Posterior vena cava (tissue), 2 donors: ENCODE results near the gene RBBP4. TPM values are rescaled to one million over a fixed set of nuclear protein-coding genes. Genes with fewer than 3 reads are reported as not detected.
"Not testable (repeated sequence)": the region's sequence is repeated elsewhere in the genome, so short reads cannot be mapped to it uniquely, and the experiment has no call there.

ENCODE experiments used
- DNase-seq: peaks from one replicate; pipeline ENCODE4 v3.0.0-alpha.2; 2020; ENCODE audit warnings: low spot score
- intact Hi-C, 2 donors: fragments of 100-400 bp; cut with DNase I; formaldehyde crosslinking; loops; one replicate each; pipeline versions ENCODE4 v1.14.1 to v1.14.2; 2022 to 2023
- long read RNA-seq, 2 donors: library from polyadenylated mRNA; unstranded; transcript quantifications; one replicate each; pipeline ENCODE4 v2.0.0, GENCODE V29; 2020 to 2021
- total RNA-seq, 2 donors: library from RNA; stranded (reverse); fragmentation: NEBNext Ultra II Directional; extraction: Animal tissue kit (Norgen Biotek cat#: 25700); gene quantifications; one replicate each; pipeline ENCODE4 v1.2.1, GENCODE V29; 2021
- donor health status: DM: yes; HTN: yes; CAD: no.
- donor health status: DM: yes; HTN: yes; CAD: no.

The RBBP4 gene
- total RNA-seq = 100 to 1,000 TPM in 1 of 2 donors, 10 to 100 TPM in 1; 85.7 to 108 TPM
- long read RNA-seq, donor 1, full-length matches to known transcripts = 34 of 45 reads
- long read RNA-seq, donor 1, partial matches to known transcripts = 3 of 45 reads
- long read RNA-seq, donor 1, other reads (novel, unspliced or antisense) = 8 of 45 reads
- long read RNA-seq, donor 2, full-length matches to known transcripts = 60 of 72 reads
- long read RNA-seq, donor 2, partial matches to known transcripts = 2 of 72 reads
- long read RNA-seq, donor 2, other reads (novel, unspliced or antisense) = 10 of 72 reads

GRCh38 chr1:32650752-32651460 is at the start of gene RBBP4:
TSS of gene RBBP4 (plus strand) at chr1:32651208. CDS start at chr1:32651307, 99 bp downstream.
- intact Hi-C loops = no loop called here
- DNase-seq = peak; percentile 99

GRCh38 chr1:32605711-32606424 is 45.1 kb upstream of the RBBP4 start:
- no peak for DNase-seq
- intact Hi-C loops = no loop called here

GRCh38 chr1:32606565-32607371 is 44.2 kb upstream of the RBBP4 start:
- DNase-seq = no peak
- intact Hi-C loops = no loop called here

GRCh38 chr1:32609180-32609579 is 41.8 kb upstream of the RBBP4 start:
- intact Hi-C loops = no loop called here
- DNase-seq = no peak

GRCh38 chr1:32611859-32612188 is 39.2 kb upstream of the RBBP4 start:
- DNase-seq = no peak
- intact Hi-C loops = loop anchor here in 1 of 2 donors (5.0 kb wide), 1 partner anchor 345 kb away; no protein-coding TSS in a partner anchor

GRCh38 chr1:32612189-32612881 is 38.7 kb upstream of the RBBP4 start:
- peak; percentile 94 for DNase-seq
- intact Hi-C loops = loop anchor here in 1 of 2 donors (5.0 kb wide), 1 partner anchor 345 kb away; no protein-coding TSS in a partner anchor

GRCh38 chr1:32613472-32613871 is 37.5 kb upstream of the RBBP4 start:
- no peak for DNase-seq
- intact Hi-C loops = loop anchor here in 1 of 2 donors (5.0 kb wide), 1 partner anchor 346 kb away; no protein-coding TSS in a partner anchor

GRCh38 chr1:32618673-32619221 is 32.3 kb upstream of the RBBP4 start:
- intact Hi-C loops = no loop called here
- no peak for DNase-seq

- DNase-seq = no peak
- intact Hi-C loops = no loop called here
These were observed 31.1 kb upstream of the RBBP4 start for GRCh38 chr1:32619701-32620485.

- no peak for DNase-seq
- intact Hi-C loops = no loop called here
These were observed 28.8 kb upstream of the RBBP4 start for GRCh38 chr1:32622205-32622604.

- intact Hi-C loops = no loop called here
- no peak for DNase-seq
These were observed 28.0 kb upstream of the RBBP4 start for GRCh38 chr1:32622806-32623681.

- no peak for DNase-seq
- intact Hi-C loops = no loop called here
These were observed 27.2 kb upstream of the RBBP4 start for GRCh38 chr1:32623775-32624174.

GRCh38 chr1:32626176-32626575 is 24.8 kb upstream of the RBBP4 start:
- DNase-seq = no peak
- intact Hi-C loops = no loop called here

GRCh38 chr1:32627596-32628162 is 23.3 kb upstream of the RBBP4 start:
- no peak for DNase-seq
- intact Hi-C loops = no loop called here

- DNase-seq, intact Hi-C loops: not testable (repeated sequence)
These were observed 20.8 kb upstream of the RBBP4 start for GRCh38 chr1:32630173-32630572.

GRCh38 chr1:32632829-32633228 is 18.2 kb upstream of the RBBP4 start:
- intact Hi-C loops = no loop called here
- no peak for DNase-seq
